CD4-positive, alpha-beta T cell treated with Interleukin-4 for 4 hours (primary cell): ENCODE data around the gene ZNF709.
"Not testable (repeated sequence)": the region's sequence is repeated elsewhere in the genome, so short reads cannot be mapped to it uniquely, and the experiment has no call there.

Source experiments
- DNase-seq: peaks from one replicate; pipeline ENCODE4 v3.0.0-alpha.2; 2020

The ZNF709 gene

GRCh38 chr19:12484371-12485051 lies at the start of gene ZNF709:
Gene ZNF709, minus strand, starts transcription at chr19:12484816. Its CDS starts 159 bp downstream, at chr19:12484657.
- peak; percentile 88 for DNase-seq

DNA sequence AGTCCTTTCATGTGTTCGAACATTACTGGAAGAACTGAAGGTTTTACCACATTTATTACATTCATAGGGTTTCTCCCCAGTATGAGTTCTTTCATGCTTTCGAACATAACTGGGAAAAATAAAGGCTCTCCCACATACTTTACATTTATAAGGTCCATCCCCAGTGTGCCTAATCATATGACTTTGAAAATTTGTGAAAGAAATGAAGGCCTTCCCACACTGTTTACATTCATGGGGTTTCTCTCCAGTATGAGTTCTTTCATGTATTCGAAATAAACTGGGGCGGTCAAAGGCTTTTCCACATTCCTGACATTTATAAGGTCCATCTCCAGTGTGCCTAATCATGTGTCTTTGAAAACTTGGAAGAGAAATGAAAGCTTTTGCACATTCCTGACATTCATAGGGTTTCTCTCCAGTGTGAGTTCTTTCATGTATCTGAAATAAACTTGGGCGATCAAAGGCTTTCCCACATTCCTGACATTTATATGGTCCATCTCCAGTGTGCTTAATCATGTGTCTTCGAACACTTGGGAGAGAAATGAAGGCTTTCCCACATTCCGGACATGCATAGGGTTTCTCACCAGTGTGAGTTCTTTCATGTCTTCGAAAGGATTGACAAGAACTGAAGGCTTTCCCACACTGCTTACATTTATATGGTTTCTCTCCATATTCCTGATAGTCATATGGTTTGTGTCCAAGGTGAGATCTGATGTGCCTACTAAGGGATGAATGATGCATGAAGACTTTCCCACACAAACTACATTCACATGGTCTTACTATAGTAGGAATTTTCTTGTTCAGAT lies 42.6 kb upstream of the ZNF709 start:
- no peak for DNase-seq

DNA sequence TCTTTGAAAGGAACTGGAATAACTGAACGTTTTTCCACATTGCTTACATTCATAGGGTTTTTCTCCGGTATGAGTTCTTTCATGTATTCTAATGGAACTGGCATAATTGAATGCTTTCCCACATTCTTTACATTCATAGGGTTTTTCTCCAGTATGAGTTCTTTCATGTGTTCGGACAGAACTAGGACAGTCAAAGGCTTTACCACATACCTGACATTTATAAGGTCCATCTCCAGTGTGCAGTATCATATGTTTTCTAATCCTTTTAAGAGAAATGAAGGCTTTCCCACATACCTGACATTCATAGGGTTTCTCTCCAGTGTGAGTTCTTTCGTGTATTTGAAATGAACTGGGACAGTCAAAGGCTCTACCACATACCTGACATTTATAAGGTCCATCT lies 41.9 kb upstream of the ZNF709 start:
- DNase-seq, result no peak

DNA sequence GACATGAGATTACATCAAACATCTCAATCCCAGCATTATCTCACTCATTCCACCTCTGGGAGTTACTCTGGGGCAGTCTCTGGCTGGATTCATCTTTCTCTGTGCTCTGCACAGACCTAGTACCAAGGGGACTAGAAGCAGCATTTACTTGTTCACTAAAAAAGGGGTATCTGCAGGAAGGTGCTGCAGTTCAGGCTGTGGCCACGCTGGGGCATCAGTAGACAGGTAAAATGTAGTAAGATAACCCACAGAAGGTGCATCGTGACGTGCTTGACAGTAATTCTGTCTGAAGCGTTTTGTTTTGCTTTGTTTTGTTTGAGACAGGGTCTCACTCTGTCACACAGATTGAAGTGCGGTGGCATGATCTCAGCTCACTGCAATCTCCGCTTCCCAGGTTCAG lies 37.4 kb upstream of the ZNF709 start:
- no peak for DNase-seq

- DNase-seq, result no peak
These were observed 29.0 kb upstream of the ZNF709 start for GRCh38 chr19:12513531-12514061.

GRCh38 chr19:12497032-12497431 lies 12.4 kb upstream of the ZNF709 start:
- no peak for DNase-seq

- DNase-seq, result no peak
These were observed 11.9 kb upstream of the ZNF709 start for GRCh38 chr19:12496480-12496879.

DNA sequence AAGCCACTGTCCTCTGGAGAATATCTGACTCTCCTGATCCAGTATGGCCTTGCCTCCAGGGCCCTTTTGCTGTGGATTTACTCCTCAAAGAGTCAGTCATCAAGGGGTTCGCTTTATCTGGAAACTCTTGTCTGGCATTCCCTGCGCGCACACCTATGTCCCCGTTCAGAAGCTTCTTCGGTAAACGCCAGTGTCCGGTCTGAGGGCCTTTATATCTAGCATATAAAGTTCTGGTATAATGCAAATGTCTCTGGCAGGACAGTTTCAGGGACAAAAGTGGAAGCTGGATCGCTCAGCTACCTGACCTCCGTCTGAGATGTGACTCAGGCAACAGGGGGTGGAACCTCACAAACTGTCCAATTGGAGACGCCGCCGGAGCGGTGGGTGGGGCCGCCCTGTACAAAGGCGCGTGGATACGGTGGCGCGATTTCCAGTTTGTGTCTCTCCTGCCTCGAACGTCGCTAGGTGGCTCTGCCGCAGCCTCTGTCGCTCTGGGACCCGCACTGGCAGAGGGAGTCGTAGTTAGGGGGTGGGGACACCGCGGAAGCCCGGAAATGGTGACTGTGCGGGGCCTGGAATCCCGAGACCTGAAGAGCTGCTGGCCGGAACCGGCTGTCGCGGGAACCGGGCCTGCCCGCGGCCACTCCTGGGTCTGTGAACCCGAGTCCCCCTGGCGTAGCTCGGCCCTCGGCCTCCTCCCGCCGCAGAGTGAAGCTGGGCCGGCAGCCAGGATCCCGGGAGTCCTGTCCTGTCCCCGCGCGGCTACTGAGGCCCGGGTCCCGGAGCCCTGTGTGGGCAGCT lies 10.6 kb upstream of the ZNF709 start:
- DNase-seq, result peak; percentile 93

- no peak for DNase-seq
These were observed 9.7 kb upstream of the ZNF709 start for GRCh38 chr19:12494260-12494860.

- DNase-seq, result not testable (repeated sequence)
These were observed 1.7 kb upstream of the ZNF709 start for GRCh38 chr19:12486265-12486783.

- DNase-seq, result no peak
These were observed 955 bp upstream of the ZNF709 start for GRCh38 chr19:12485571-12485970.

- no peak for DNase-seq
These were observed 418 bp upstream of the ZNF709 start for GRCh38 chr19:12485052-12485416.

DNA sequence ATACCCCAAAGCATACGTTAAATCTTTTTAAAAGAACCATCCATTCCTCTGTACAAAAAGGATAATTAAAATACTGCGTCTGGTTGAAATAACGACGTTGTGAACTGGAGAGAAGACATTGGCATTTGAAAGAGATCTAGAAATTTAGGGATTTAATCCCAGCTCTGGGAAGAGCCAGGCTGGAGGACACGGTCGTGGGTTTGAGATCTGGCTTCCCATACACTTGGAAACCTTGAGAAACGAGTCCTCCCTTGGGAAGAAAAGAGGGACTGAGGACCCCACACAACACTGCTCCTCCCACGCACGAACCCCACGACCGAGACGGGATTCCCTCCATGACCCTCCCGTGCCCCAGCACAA lies 625 bp downstream of the ZNF709 start:
- no peak for DNase-seq

- DNase-seq, result no peak
These were observed 2.1 kb downstream of the ZNF709 start for GRCh38 chr19:12482509-12482886.

- DNase-seq, result no peak
These were observed 2.7 kb downstream of the ZNF709 start for GRCh38 chr19:12481781-12482508.

DNA sequence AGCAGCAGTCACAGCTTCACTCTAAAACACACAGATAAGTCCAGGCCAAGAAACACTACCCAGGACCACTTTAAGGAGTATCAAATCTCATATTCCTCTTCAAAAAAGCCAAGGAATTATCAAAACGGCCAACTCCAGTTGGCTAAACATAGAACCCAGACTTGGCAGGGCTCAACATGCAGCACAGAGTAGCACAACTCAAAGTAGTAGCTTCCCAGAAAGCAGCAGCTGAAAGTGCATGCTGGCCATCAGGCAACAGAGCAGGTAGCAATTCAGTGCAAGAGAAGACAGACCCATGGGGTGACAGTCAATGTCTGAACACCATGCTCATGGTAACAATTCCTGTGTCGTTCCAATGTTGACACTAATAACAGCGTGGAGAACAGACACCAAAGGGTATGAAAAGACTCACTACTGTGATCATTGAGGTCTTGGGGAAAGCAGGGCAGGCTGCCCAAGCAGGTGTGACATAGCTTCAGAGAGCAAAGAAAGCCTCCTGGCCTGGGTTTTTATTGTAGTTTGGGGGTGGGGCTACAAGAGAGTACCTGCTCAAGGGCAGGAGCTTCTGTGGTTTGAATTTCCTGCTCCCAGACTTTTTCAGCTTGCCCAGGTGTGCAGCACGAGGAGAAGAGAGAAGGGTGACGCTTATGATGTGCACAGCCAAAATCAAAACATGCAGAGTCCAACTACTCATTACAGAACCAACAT lies 6.2 kb downstream of the ZNF709 start:
- DNase-seq, result no peak

DNA sequence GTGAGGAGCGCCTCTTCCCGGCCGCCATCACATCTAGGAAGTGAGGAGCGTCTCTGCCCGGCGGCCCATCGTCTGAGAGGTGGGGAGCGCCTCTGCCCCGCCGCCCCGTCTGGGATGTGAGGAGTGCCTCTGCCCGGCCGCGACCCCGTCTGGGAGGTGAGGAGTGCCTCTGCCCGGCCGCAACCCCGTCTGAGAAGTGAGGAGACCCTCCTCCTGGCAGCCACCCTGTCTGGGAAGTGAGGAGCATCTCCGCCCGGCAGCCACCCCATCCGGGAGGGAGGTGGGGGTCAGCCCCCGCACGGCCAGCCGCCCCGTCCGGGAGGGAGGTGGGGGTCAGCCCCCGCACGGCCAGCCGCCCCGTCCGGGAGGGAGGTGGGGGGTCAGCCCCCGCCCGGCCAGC lies 17.0 kb downstream of the ZNF709 start:
- not testable (repeated sequence) for DNase-seq

DNA sequence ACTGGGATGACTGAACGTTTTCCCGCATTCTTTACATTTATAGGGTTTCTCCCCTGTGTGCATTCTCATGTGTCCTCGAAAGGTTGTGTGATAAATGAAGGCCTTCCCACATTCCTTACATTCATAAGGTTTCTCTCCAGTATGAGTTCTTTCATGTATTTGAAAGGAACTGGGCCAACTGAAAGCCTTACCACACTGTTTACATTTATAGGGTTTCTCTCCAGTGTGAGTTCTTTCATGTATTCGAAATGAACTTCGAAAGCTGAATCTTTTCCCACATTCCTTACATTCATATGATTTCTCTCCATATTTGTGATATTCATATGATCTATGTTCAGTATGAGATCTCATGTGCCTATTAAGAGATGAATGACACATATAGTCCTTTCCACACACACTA lies 19.4 kb downstream of the ZNF709 start:
- no peak for DNase-seq

- DNase-seq, result no peak
These were observed 19.8 kb downstream of the ZNF709 start for GRCh38 chr19:12464769-12465168.

- not testable (repeated sequence) for DNase-seq
These were observed 20.5 kb downstream of the ZNF709 start for GRCh38 chr19:12464139-12464538.

- no peak for DNase-seq
These were observed 31.1 kb downstream of the ZNF709 start for GRCh38 chr19:12453495-12453894.
